Measurements from ENCODE around the gene FXYD6.
"Not testable (repeated sequence)": the region's sequence is repeated elsewhere in the genome, so short reads cannot be mapped to it uniquely, and the experiment has no call there.

FXYD6 gene, protein sequence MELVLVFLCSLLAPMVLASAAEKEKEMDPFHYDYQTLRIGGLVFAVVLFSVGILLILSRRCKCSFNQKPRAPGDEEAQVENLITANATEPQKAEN

DNA sequence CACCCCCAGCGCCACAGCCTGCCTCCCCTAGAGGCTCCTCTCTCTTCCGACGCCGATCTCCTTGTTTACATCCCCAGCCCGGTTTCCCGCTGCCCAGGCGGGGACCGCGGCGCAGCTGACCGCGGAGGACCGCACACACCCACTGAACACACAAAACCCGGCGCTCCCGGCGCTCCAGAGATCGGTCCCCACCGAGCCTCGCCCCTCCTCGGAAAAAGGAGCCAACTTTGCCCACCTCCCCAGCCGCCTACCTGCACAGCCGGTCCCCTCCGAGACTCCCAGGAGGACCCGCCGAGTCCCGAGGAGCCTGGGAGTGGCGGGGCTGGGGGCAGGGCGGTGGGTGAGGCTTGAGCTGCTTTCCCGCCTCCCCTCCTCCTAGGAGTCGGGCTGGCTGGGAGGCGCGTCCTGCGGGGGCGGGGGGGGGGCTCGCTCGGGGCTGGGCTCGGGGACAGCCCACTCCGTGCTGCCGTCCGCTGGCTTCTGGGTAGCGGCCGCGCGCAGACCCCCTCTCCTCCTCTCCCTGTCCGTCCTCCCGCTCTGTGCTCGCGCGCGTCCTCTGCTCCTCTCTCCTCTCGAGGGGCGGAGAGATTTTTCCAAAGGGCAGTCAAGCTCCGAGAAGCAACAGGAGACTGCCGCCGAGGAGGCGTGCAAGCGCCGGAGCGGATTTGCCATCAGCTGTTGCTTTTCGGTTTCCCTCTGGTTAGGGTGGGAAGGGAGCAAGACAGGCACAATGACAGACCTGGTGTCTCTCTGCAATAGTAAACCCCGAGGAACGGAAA lies at the start of gene FXYD6:
Gene FXYD6, minus strand, starts transcription at position 318 of the 779 bp plus-strand sequence. CDS start 33,882 bp downstream, outside the sequence.
- DNase-seq, result peak; percentile 32

DNA sequence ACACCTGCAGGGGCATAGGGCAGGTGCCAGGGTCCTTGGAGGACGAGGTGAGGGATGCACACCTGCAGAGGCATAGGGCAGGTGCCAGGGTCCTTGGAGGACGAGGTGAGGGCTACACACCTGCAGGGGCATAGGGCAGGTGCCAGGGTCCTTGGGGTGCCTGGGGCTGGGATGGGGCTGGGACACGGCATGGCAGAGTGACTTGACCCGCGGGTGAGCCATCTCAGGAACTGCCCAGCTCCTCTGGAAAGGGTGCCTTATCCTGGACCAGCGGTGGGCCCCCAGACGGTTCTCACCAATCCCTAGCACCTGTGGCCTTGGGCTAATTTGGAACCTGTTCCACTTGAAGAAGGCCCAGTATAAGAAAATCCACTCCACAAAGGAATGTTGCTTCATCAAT lies 49.7 kb upstream of the FXYD6 start:
- not testable (repeated sequence) for DNase-seq

DNA sequence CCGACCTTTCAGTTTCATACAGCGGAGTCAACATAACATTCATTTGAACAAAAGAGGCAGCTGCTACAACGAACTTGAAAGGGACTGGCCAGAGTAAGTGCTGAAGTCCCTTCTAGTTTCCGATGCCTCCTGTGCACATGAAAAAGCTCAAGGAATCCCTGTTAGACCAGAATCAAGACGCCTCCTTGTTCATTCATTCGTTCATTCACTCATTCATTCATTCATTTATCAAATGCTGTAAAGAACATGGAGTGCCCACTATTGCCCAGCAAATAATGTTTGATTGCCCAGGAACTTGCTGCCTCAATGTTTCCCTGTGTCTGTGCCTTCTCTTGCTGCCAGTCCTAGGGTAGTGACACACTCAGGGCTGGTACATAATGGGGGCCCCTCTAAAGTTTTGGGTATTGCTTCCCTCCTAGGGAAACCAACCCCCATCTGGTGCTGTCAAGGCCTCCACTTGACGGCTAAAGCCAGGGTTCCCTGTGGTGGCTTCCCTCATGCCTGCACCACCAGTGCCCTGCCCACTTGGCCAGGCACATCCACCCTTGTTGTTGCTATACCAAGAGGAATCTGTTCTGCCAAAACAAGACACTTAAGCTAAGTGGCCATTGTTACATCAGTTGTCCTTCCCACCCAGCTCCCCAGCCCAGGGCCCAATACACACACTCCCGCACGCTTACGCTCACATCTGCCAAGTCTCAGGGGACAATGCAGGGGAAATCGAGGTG lies 48.9 kb upstream of the FXYD6 start:
- DNase-seq, result no peak

DNA sequence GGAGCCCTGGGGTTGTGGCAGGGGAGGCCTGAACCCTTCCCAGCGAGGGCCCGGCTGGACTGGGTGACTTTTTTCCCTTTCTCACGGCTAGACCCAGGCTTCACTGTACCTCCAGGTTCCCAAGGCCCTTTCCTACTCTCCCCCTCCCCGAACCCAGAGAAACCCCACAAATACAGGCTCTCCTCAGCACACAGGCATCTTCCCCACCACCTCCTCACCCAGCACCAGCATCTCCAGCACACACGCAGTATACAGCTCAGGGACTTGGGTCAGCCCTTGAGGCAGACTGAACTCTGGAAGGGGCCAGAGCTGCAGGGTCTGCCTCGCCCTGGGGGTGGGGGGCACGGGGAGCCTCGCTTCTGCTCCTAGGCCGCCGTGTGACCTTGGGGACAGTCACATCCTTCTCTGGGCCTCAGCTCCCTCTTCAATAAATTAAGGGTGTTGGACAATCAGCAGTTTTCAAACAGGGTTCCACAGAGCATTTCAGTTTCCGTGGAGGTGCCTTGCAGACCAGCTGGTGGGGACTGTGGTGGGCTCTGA lies 48.2 kb upstream of the FXYD6 start:
- no peak for DNase-seq

- no peak for DNase-seq
These were observed 47.3 kb upstream of the FXYD6 start for GRCh38 chr11:117923773-117924172.

GRCh38 chr11:117923275-117923674 lies 46.8 kb upstream of the FXYD6 start:
- no peak for DNase-seq

GRCh38 chr11:117921893-117922292 lies 45.4 kb upstream of the FXYD6 start:
- DNase-seq, result no peak

DNA sequence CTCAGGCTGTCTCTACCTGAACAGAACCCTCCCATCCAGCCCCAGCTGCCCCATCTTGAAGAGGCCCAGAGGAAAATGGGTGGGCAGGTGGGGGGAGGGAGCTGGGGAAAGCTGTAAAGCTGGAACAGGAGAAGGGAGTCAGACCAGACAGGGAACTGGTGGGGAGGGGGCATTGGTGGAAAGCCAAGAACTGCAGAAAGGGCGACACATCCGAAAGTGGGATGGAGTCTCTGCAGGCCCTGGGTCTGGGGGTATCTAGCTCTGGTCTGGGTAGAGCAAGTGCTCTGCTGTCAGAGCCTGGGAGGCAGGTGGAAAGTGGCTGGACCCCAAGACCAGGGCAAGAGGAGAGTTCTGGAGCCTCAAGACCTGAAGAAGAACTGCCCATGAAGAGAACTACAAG lies 45.0 kb upstream of the FXYD6 start:
- no peak for DNase-seq

GRCh38 chr11:117919781-117920221 lies 43.3 kb upstream of the FXYD6 start:
- no peak for DNase-seq

DNA sequence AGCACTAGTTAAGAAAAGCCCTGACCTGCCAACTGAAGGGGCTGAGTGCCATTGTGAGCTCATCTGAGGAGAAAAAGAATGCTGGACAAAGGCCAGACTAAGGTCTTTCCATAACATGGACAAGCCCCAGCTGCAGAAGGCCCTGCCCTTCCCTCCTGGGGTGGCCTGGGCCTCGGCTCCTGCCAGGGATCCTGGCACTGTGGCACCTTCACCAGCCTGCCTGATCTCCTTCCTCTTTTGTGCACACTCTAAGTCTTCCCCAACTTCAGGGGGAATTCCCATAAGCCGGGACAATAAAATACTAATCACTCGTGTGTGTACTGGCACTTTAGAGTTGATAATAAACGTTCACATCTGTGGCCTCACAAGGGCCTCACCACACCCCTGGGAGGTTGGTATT lies 42.9 kb upstream of the FXYD6 start:
- DNase-seq, result no peak

- no peak for DNase-seq
These were observed 42.2 kb upstream of the FXYD6 start for GRCh38 chr11:117918366-117919255.

DNA sequence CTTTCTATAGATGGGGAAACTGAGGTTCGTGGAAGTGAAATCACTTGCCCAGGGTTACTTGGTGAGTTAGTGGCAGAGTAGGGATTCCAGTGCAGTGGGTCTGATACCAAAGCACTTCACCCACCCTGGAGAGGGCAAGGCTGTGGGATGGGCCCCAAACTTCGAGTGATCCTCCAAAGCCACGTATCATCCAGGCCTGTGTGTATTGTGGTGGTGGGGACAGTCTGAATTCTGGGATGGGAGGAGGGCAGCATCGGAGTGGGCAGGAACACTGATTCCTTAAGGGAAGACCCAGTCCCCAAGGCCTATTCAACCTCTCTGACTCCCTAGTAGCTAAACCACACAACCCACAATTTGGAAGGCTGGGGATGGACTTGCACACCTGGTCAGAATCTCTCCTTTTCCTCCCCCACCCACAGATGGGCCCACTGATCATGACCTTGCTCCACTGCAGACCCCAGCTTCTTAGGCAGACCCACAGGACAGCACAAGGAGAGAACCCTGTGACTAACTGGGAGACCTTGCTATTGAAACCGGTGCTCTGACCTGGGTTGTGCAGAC lies 41.2 kb upstream of the FXYD6 start:
- no peak for DNase-seq

DNA sequence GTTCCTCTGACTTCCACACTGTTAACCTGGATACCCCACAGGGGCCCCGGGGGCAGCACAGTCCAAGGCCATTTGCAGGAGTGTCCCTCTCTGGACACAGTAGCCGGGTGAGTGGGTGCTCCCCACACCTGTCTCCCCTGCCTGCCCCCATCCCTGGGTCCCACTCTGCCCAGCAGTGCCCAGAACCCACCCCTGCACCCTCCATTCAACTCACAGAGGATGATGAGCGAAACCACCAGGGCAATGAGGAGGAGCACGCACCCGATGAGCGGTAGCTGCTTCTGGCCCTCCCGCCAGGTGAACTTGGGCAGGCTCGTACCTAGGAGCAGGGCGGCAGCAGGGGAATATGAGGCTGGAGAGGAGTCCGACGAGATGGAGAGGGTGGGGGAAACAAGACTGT lies 40.5 kb upstream of the FXYD6 start:
- no peak for DNase-seq

DNA sequence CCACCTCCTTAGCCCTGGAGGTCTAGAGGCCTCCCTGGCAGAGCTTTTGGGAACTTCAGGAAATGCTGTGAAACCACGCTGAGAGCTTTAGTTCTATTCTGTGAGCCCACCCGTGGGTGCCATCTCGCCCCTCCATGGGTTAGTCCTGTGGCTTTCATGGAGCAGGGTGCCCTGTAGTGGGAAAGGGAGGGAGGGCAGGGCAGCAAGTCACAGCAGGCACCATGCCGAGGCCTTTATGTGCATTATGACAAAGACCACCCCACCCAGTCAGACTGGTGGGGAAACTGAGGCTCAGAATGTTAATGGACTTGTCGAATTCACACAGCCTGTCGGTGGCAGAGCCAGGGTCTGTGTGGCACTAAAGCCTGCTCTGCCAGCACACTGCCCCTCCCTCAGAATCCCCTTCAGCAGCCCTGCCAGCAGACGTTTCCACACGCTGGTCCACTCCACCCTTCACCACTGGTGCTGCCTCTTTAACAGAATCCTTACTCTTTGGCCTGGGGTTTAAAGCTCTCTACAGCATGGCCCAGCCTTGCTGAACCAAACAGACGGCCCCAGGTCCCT lies 39.3 kb upstream of the FXYD6 start:
- DNase-seq, result no peak

- DNase-seq, result no peak
These were observed 38.6 kb upstream of the FXYD6 start for GRCh38 chr11:117914991-117915618.

DNA sequence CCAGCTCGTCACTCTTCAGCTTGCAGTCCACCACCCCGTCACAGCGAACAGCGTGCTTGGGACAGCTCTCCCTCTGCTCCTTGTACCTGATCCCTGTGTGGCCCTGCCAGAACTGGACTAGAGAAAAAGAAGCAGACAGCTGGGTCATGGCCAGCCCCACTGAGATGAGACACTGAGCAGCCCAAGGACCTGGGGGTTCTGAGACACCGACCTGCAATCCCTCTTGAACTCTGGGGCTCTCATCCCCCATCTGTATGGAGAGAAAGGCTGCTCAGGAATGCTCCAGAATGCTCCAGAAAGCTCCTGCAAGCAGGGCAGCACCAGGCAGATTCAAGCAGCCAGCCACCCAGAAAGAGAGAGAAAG lies 37.9 kb upstream of the FXYD6 start:
- no peak for DNase-seq

GRCh38 chr11:117913736-117914397 lies 37.4 kb upstream of the FXYD6 start:
- no peak for DNase-seq

GRCh38 chr11:117912497-117912896 lies 36.0 kb upstream of the FXYD6 start:
- DNase-seq, result no peak

DNA sequence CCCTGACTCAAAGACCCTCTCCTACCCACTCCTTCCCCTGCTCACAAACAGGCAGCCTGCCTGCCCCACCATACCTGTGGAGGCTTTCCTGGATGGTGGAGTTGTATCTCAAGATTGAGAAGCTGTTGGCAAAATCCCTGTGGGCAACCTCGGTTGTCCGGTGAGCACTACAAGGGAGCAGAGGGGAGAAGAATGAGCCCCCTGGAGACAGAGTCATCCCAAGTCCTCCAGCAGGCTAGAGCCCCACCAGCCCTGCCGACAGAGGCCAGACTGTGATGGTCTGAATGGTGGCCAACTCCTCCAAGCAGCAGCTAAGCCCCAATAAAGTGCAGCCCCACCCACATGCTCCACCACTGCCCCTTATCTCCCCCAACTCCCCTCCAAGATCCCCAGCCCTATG lies 35.2 kb upstream of the FXYD6 start:
- DNase-seq, result no peak

DNA sequence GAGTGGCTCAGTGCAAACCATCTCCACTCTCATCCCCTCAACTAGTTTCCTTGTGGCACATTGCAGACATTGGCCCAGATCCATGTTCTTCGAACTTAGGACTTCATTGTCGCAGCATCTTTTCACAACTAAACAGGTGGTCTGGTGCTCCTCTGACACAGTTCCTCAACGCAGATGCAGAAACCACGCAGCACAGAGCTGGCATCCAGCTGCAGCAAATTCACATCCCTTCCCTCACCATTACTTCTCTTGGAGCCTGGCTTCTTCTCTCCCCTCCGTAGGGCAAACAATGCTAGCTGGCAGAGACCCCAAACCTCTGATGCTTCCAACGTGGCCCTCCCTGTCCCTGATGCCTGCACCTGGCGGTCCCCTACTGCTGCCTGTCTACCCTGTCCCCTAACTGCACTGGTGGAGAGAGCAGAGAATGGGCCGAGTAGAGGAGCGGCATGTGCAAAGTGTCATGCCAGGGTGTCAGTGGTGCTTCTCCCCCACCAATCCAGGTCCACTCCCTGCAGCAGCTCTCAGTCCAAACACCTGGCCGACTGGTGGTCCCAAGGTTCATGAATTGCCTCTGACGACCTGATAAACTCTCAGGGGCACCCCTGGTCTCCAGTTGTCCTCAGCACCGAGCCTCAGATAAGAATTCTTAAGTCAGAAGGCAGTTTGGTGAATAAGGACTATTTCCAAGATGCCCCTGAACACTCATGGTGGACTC lies 34.6 kb upstream of the FXYD6 start:
- no peak for DNase-seq
